NCI-H128 (cell line): Measurements from ENCODE around the gene CELA2A.
"Not testable (repeated sequence)": the region's sequence is repeated elsewhere in the genome, so short reads cannot be mapped to it uniquely, and the experiment has no call there.

Source experiments
- DNase-seq: peaks from one replicate; lab custom pipeline; 2025; ENCODE audit not compliant: unreplicated experiment; lab: John Stamatoyannopoulos, UW

Gene CELA2A

GRCh38 chr1:15466955-15467625 is 10.6 kb downstream of the CELA2A start:
- DNase-seq: not testable (repeated sequence)

DNA sequence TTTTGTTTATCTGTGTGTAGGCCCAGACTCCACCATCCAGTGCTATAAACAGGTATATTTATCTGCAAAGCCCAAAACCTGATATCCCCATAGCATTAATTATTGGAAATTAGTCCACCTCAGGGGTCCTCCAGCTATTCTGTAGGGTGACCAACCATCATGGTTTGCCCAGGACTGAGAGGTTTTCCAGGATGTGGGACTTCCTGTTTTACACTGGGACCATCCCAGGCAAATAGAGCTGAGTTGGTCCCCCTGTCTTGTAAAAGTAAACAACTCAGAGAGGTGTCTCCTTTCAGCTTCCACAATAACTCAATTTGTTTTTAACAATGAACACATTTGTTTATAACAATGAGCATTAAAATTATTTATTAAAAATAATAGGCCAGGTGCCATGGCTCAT is 11.6 kb downstream of the CELA2A start:
- DNase-seq: no peak

- no peak for DNase-seq
These were observed 12.8 kb downstream of the CELA2A start for GRCh38 chr1:15469361-15469760.

DNA sequence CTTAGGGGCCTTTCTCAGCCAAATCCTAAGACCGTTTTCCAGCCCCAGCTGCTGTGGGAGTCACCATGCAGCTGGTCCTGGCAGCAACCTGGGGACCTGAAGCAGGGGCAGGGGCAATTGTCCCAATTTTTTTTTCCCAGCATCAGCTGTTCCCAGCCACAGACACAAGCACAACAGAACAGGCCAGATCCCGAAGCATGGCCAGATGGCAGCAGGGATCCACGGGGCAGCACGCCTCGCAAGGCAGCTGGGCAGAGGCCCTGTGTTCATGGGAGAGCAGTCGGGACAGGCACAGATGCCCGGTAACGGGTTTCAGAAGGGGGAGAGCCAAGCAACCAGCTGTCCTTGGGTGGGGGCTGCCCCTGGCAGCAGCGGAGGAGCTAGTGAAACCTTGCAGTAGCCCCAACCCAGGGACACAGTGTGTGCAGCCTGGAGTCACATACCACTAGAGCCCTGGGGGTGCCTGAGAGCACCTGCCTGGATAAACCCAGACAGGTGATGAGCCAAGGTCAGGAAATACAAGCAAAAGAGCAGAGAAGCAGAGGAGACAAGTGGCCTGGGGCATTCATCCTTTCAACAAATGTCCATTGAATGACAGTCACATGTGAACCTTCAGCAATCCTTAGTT is 13.4 kb downstream of the CELA2A start:
- DNase-seq: not testable (repeated sequence)

DNA sequence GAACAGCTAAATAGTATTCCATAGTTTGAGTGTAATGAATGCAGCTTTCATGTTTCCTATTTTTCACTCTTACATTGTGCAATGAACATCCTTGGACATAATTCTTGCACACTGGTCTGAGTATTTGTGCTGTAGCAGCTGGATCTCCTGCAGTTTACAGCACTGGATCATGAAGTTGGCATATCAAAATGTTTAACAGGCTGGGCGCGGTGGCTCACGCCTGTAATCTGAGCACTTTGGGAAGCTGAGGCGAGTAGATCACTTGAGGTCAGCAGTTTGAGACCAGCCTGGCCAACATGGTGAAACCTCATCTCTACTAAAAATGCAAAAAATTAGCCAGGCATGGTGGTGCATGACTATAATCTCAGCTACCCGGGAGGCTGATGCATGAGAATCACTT is 14.5 kb downstream of the CELA2A start:
- DNase-seq: not testable (repeated sequence)

DNA sequence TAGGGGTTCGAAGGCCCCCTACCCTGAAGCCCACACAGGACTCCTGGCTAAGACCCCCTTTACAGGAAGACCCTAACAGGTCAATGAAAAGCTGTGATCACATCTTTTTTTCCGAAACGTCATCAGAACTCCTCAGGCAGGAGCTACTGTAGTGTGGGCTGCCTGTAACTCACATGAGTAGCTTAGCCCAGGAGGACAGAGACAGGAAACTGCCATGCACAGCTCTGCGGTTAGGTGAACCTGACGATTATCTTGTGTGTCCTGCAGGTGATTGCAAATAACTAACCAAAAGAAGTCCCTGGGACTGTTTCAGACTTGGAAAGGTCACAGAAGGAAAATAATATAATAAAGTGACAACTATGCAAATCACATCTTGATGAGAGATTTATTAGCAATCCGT is 15.2 kb downstream of the CELA2A start:
- not testable (repeated sequence) for DNase-seq

DNA sequence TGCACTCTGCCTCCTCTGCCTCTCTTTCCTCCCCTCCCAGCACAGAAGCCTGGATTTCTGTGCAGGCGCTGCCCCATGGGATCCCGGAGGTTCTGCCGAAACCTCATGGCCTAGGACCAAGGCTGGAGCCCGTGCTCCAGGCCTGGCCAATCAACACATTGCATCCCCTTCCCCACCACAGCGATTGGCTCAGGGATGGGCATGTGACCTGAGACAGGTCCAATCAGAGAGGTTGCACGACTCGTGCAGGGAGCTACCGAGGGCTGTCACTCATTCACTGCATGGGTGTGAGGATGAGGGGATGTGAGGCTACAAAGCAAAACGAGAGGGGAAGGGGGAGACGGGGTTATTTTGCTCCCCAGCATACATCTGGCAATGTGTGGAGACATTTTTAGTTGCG is 16.1 kb downstream of the CELA2A start:
- DNase-seq: no peak

GRCh38 chr1:15475752-15476314 is 19.3 kb downstream of the CELA2A start, which contains the start of gene CELA2B:
TSS of gene CELA2B (plus strand) at chr1:15476104. CDS start at chr1:15476126, 22 bp downstream.
- no peak for DNase-seq

DNA sequence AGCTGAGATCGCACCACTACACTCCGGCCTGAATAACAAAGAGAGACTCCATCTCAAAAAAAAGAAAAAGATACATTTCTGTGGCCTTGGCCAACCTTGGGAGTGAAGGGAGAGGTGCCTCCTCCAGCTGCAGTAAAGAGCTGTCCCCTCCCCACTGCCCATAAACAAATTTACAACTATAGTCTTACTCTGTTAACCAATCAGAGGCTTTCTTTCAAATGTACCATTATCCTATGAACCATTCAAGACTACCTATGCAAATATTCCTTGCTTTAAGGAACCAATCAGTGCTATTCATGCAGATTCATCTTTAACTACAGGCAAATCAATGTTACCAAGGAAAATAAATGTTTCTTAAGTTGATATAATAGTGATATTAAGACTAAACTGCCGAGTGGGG is 20.4 kb downstream of the CELA2A start:
- no peak for DNase-seq

- no peak for DNase-seq
These were observed 21.2 kb downstream of the CELA2A start for GRCh38 chr1:15477646-15478212.

GRCh38 chr1:15479654-15480347 is 23.3 kb downstream of the CELA2A start:
- DNase-seq: no peak

DNA sequence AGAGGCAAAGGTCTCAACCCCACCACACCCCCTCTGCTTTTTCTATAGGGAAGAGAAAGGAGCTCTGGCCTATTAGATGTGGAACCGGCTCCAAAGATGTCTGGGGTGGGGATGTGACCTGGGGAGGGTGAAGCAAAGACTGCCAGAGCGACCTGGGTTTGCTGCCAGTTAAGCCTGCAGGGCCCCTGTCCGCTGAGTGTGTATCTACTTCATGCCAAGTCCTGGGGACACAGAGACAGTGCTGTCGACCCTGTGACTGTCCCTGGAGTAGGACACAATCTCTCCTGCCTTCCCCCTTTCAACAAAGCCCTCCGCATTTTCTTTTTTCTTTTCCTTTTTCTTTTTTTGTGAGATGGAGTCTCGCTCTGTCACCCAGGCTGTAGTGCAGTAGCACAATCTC is 25.9 kb downstream of the CELA2A start:
- not testable (repeated sequence) for DNase-seq

DNA sequence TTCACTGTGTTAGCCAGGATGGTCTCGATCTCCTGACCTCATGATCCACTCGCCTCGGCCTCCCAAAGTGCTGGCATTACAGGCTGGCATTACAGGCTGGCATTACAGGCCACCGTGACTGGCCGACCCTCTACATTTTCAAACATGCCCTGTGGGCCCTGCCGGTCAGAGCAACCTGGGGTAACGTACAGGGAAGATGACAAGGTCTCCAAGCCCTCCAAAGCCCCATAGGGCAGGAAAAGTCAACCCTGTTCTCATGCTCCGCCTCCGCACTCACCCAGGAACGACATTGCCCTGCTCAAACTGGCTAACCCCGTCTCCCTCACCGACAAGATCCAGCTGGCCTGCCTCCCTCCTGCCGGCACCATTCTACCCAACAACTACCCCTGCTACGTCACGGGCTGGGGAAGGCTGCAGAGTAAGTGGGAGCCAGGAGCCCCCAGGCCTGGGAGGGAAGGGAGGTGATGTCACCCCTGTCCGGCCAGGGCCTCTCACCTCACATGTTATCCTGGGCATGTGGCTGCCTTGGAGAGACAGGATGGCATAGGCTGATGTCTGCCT is 26.5 kb downstream of the CELA2A start:
- DNase-seq: not testable (repeated sequence)

- no peak for DNase-seq
These were observed 27.4 kb downstream of the CELA2A start for GRCh38 chr1:15483971-15484370.

GRCh38 chr1:15484443-15484842 is 27.9 kb downstream of the CELA2A start:
- DNase-seq: not testable (repeated sequence)

DNA sequence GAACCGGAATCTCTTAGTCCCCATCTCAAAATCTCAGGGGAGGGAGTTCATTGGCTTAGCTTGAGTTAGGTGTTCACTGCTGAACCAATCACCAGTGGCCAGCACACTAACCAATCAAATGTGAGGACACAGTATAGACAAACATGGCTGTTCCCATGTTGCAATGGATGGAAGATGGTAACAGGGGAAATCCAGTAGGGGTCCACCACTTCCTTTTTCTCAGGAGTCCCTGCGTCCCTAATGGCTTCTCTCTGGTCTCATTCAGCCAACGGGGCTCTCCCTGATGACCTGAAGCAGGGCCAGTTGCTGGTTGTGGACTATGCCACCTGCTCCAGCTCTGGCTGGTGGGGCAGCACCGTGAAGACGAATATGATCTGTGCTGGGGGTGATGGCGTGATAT is 29.1 kb downstream of the CELA2A start:
- DNase-seq: no peak

GRCh38 chr1:15486844-15487610 is 30.5 kb downstream of the CELA2A start:
- DNase-seq: not testable (repeated sequence)

DNA sequence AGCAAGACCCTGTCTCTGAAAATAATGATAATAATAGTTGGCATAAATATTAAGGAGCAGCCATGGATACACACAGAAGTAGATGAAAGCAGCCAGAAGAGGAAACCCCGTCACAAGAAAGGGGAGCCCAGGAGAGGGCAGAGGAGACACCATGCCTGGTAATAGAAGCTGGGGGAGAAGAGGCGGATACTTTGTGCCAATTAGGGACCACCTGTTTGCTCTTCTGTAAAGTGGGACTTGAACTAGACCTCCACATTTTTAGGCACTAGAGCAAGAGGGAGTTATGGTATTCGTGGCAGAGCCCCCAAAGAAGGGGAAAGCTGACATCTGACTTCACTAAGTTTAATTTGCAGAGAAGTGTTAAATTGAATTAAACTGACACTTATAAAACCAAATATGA is 31.8 kb downstream of the CELA2A start:
- no peak for DNase-seq

DNA sequence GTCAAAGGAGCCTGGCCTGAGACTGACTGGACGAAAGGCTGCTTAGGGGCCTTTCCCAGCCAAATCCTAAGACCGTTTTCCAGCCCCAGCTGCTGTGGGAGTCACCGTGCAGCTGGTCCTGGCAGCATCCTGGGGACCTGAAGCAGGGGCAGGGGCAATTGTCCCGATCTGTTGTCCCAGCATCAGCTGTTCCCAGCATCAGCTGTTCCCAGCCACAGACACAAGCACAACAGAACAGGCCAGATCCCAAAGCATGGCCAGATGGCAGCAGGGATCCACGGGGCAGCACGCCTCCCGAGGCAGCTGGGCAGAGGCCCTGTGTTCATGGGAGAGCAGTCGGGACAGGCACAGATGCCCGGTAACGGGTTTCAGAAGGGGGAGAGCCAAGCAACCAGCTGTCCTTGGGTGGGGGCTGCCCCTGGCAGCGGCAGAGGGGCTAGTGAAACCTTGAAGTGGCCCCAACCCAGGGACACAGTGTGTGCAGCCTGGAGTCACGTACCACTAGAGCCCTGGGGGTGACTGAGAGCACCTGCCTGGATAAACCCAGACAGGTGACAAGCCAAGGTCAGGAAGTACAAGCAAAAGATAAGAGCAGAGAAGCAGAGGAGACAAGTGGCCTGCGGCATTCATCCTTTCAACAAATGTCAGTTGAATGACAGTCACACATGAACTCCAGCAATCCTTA is 32.7 kb downstream of the CELA2A start:
- peak; percentile 58 for DNase-seq

DNA sequence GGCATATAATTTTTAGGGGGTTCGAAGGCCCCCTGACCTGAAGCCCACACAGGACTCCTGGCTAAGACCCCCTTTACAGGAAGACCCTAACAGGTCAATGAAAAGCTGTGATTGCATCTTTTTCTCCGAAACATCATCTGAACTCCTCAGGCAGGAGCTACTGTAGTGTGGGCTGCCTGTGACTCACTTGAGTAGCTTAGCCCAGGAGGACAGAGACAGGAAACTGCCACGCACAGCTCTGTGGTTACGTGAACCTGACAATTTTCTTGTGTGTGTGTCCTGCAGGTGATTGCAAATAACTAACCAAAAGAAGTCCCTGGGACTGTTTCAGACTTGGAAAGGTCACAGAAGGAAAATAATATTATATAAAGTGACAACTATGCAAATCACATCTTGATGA is 34.5 kb downstream of the CELA2A start:
- DNase-seq: not testable (repeated sequence)
